CD4-positive, alpha-beta T cell treated with Interleukin-4 for 1 hour (primary cell): ENCODE data around the gene DYNLT2.

Experiments
- DNase-seq, 2 donors: peaks; one replicate each; pipeline ENCODE4 v3.0.0-alpha.2; 2020 to 2022

Gene DYNLT2

GRCh38 chr6:169726963-169727362 lies 24.4 kb downstream of the DYNLT2 start:
- no peak for DNase-seq

DNA sequence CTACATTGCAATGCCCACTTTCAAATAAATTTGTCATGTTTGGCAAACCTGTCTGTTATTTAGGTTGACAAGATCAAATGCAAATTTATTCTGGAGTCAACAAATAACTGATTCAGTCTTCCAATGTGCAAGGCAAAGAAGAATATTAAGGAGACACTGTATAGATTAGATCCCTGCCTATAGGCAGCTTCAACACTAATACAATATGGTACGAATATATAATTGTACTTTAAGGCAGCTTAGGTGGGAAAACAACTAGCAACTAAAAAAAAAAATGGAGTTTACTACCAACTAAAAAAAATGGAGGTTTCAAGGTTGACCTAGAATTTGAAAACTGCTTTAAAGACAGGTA lies 25.3 kb downstream of the DYNLT2 start:
- no peak for DNase-seq

GRCh38 chr6:169725125-169726048 lies 26.0 kb downstream of the DYNLT2 start:
- peak in 1 of 2 donors; percentile 30 for DNase-seq

- peak; percentile 65 to 79 for DNase-seq
Measured at GRCh38 chr6:169724494-169725124, 26.8 kb downstream of the DYNLT2 start, which contains the start of gene PHF10. Gene PHF10, minus strand, starts transcription at chr6:169724500. Its CDS starts 569 bp downstream, at chr6:169723931.

- DNase-seq, result peak; percentile 29 to 40
Measured at GRCh38 chr6:169723991-169724493, 27.3 kb downstream of the DYNLT2 start.

DNA sequence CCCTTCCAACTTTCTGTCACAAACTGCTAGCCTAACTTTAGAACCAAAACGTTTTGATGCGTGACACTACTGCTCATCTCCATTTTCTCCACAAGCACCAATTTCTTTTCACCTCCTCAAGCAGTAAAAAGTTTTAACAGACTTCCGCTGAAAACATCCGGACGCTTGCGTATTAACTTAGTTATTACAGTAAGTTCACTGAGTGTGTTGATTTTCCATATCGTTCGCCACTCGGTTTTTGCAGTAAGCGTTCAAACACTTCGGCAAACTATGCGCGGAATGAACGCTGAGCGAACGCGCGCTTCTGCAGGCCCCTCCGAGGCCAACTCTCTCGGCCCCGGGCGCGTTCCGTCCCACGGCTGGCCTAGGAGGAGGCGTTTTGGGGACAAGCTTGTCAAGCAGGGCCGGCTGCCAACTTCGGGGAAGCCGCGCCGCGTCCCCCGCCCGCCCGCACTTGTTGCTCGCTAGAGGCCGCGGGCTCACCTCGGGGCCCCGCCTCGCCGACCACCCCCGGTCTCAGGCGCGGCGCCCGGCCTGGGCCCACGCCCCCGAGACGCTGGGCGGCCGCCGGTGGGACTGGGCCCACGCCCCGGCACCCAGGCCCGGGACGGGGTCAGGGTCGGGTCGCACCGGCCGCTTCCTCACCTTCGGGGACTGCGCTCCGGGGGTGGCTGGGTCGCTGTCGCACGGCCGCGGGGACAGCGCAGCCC lies 28.0 kb downstream of the DYNLT2 start:
- peak; percentile 63 to 67 for DNase-seq

- peak; percentile 30 to 50 for DNase-seq
Measured at GRCh38 chr6:169722362-169723199, 28.8 kb downstream of the DYNLT2 start.

DNA sequence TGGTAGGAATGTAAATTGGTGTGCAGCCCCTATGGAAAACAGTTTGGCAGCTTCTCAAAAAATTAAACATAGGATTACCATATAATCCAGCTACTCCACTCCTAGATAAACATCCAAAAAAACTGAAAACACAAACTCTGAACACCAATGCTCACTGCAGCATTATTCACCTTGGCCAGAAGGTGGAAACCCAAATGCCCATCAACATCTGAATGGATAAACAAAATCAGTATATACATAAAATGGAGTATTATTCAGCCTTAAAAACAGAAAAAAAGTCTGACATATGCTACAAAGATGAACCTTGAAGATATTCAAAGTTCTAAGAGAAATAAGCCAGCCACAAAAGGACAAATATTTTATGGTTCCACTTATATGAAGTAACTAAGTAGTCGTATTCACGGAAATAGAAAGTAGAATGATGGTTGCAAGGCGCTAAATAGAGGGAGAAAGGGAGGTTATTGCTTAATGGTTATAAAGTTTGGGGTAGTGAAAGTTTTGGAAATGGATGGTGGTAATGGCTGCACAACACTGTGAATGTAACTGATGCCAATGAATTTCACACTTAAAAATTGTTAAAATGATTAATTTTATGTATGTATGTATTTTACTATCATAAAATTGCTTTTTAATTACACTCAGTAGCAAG lies 31.0 kb downstream of the DYNLT2 start:
- DNase-seq, result peak in 1 of 2 donors; percentile 22

- DNase-seq, result no peak
Measured at GRCh38 chr6:169719117-169719516, 32.3 kb downstream of the DYNLT2 start.

- no peak for DNase-seq
Measured at GRCh38 chr6:169714595-169714994, 36.8 kb downstream of the DYNLT2 start.

DNA sequence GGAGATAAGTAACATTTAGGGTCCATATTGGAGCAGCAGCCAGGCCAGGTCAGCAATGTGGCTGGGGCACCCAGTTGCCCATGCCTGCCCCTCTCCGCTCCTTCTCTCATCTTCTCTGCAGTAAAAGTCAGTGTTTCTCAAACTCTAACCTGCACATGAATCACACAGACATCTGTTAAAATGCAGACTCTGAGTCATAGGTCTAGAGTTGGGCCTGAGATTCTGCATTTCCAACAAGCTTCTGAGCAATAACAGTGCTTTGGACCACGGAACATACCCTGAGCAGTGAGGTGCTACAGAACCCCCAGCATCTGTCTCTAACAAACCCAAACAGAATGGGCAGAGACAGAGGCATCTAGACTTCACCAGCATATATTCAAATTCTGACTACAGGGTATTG lies 37.2 kb downstream of the DYNLT2 start:
- no peak for DNase-seq

- DNase-seq, result no peak
Measured at GRCh38 chr6:169710009-169710408, 41.4 kb downstream of the DYNLT2 start.

- no peak for DNase-seq
Measured at GRCh38 chr6:169709293-169709692, 42.1 kb downstream of the DYNLT2 start.

DNA sequence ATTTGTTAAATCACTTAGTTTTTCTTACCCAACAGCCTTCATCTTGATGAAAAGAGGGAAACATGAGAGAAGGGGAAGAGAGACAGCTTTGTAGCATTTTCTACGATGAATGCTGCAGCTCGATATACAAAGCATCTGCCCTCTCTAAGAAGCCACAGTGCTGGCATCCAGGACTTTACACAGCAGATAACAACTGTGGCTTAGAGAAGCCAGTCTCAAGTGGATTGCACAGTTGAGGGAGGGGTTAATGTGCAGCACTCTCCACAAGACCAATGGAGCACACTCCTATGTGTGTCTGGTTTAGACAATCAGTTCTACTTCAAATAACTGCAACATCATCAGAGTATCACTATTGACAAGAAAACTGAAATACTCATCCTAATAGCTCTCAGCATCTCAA lies 43.6 kb downstream of the DYNLT2 start:
- DNase-seq, result no peak

- DNase-seq, result no peak
Measured at GRCh38 chr6:169702840-169703246, 48.5 kb downstream of the DYNLT2 start.

- DNase-seq, result peak; percentile 97
Measured at GRCh38 chr6:169701954-169702839, 49.2 kb downstream of the DYNLT2 start, which contains the start of the genes C6orf120 and WDR27. Gene C6orf120, plus strand, starts transcription at chr6:169702126. Its CDS starts 334 bp downstream, at chr6:169702460. Gene WDR27, minus strand, starts transcription at chr6:169702029. Its CDS starts 13,024 bp downstream, at chr6:169689005.

- DNase-seq, result no peak
Measured at GRCh38 chr6:169701311-169701953, 49.9 kb downstream of the DYNLT2 start.

- no peak for DNase-seq
Measured at GRCh38 chr6:169700296-169700695, 51.1 kb downstream of the DYNLT2 start.

GRCh38 chr6:169697115-169697514 lies 54.3 kb downstream of the DYNLT2 start:
- DNase-seq, result peak in 1 of 2 donors; percentile 6

- no peak for DNase-seq
Measured at GRCh38 chr6:169695131-169695530, 56.2 kb downstream of the DYNLT2 start.
